Neural crest cell (in vitro differentiated cells): Measurements from ENCODE around the gene CPNE7. TPM values are rescaled to one million over a fixed set of nuclear protein-coding genes. Genes with fewer than 3 reads are reported as not detected.

Experiments
- DNase-seq: peaks from one replicate; pipeline ENCODE4 v3.0.0; 2021; ENCODE audit warnings: low read depth, mixed read lengths, low spot score
- H3K27ac Mint-ChIP-seq: one replicate; pipeline ENCODE4 v1.8.0; 2021; ENCODE audit warnings: mild to moderate bottlenecking, mixed read lengths; ENCODE audit not compliant: unreplicated experiment
- H3K27me3 Mint-ChIP-seq: 2 replicates; pipeline ENCODE4 v1.8.0; 2021; ENCODE audit warnings: low read depth, mild to moderate bottlenecking, mixed read lengths
- H3K36me3 Mint-ChIP-seq: 2 replicates; pipeline ENCODE4 v1.8.0; 2021; ENCODE audit warnings: low read depth, mild to moderate bottlenecking, mixed read lengths
- H3K4me1 Mint-ChIP-seq: 2 replicates; pipeline ENCODE4 v1.8.0; 2021; ENCODE audit warnings: mixed read lengths
- H3K4me3 Mint-ChIP-seq: one replicate; pipeline ENCODE4 v1.8.0; 2021; ENCODE audit warnings: mild to moderate bottlenecking, mixed read lengths
- H3K9me3 Mint-ChIP-seq: 2 replicates; pipeline ENCODE4 v1.8.0; 2021; ENCODE audit warnings: mixed read lengths
- long read RNA-seq: library from polyadenylated mRNA; unstranded; transcript quantifications from one replicate; pipeline ENCODE4 v2.0.0, GENCODE V29; 2020
- total RNA-seq: library from RNA; stranded (reverse); gene quantifications from 2 replicates; pipeline ENCODE4 v1.2.1, GENCODE V29; 2021
- TF ChIP-seq, protein P1 (sequence below): fragments of 200-600 bp; sonication (generic); conservative IDR thresholded peaks from 2 replicates; pipeline ENCODE4 v1.5.0; 2021; ENCODE audit warnings: antibody characterized with exemption, mild to moderate bottlenecking

Gene CPNE7
- 2.7 and 3.1 TPM in 2 replicates for total RNA-seq
- long read RNA-seq, result 0 reads

GRCh38 chr16:89575247-89576152 lies at the start of gene CPNE7:
CPNE7 (plus strand) TSS chr16:89575758; CDS start chr16:89575898, 140 bp downstream.
- H3K27ac Mint-ChIP-seq, result no peak within 1 kb of the TSS
- H3K36me3 Mint-ChIP-seq, result no peaks in the 10 kb centered on the region
- H3K27me3 Mint-ChIP-seq, result peaks cover 48% of the 10 kb centered on the region
- no peaks in the 10 kb centered on the region for H3K4me1 Mint-ChIP-seq
- DNase-seq, result no peak
- H3K9me3 Mint-ChIP-seq, result no peaks in the 10 kb centered on the region
- TF ChIP-seq, protein P1, sequence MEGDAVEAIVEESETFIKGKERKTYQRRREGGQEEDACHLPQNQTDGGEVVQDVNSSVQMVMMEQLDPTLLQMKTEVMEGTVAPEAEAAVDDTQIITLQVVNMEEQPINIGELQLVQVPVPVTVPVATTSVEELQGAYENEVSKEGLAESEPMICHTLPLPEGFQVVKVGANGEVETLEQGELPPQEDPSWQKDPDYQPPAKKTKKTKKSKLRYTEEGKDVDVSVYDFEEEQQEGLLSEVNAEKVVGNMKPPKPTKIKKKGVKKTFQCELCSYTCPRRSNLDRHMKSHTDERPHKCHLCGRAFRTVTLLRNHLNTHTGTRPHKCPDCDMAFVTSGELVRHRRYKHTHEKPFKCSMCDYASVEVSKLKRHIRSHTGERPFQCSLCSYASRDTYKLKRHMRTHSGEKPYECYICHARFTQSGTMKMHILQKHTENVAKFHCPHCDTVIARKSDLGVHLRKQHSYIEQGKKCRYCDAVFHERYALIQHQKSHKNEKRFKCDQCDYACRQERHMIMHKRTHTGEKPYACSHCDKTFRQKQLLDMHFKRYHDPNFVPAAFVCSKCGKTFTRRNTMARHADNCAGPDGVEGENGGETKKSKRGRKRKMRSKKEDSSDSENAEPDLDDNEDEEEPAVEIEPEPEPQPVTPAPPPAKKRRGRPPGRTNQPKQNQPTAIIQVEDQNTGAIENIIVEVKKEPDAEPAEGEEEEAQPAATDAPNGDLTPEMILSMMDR, result no peak
- peak within 1 kb of the TSS; percentile 44 for H3K4me3 Mint-ChIP-seq

GRCh38 chr16:89529097-89529496 lies 46.5 kb upstream of the CPNE7 start:
- Mint-ChIP-seq H3K27ac (no peak overlapping the region), H3K9me3 (no peaks in the 10 kb centered on the region), H3K4me3 (no peak overlapping the region), H3K36me3 (peaks cover 2% of the 10 kb centered on the region), H3K4me1 (no peaks in the 10 kb centered on the region), H3K27me3 (no peaks in the 10 kb centered on the region)
- TF ChIP-seq, protein P1, result no peak
- no peak for DNase-seq

DNA sequence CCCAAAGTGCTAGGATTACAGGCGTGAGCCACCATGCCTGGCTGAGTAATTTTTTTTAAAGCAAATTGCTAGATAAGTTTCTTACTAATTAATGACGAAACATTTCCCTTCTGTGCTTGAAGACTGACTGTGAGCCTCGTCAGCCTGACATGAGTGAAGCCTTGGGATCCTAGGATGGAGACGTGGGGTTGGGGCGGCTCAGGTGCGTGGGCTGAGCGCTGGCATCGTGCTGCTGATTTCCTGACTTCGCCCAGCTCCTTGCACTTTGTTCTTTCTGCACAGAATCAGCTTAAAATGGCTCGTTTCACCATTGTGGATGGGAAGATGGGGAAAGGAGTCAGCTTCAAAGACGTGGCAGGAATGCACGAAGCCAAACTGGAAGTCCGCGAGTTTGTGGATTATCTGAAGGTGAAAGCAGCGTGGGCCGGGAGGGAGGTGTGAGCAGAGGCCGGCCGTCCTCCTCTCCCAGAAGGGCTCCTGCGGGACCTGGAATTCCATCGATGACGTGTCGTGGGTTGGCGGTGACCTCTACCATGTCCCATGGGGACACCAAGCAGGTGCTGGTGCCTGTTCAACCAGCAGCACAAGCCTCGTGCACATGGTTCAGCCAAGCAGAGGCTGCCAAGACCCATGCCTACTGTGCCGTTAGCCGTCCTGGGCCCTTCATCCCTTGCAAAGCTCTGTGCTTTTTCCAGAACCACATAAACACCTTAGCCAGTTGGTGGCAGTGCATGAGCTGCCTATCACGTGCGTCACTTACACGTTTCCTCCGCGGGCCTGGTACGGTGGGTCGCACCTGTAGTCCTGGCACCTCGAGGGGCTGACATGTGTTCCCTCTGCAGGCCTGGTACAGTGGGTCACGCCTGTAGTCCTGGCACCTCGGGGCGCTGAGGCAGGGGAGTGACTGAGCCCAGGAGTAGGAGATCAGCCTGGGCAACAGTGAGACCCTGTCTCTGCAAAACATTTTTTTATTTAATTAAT lies 44.9 kb upstream of the CPNE7 start:
- no peak overlapping the region for H3K4me3 Mint-ChIP-seq
- no peaks in the 10 kb centered on the region for H3K27me3 Mint-ChIP-seq
- H3K4me1 Mint-ChIP-seq, result no peaks in the 10 kb centered on the region
- H3K27ac Mint-ChIP-seq, result no peak overlapping the region
- no peaks in the 10 kb centered on the region for H3K9me3 Mint-ChIP-seq
- TF ChIP-seq, protein P1, result no peak
- no peak for DNase-seq
- H3K36me3 Mint-ChIP-seq, result peaks cover 11% of the 10 kb centered on the region

DNA sequence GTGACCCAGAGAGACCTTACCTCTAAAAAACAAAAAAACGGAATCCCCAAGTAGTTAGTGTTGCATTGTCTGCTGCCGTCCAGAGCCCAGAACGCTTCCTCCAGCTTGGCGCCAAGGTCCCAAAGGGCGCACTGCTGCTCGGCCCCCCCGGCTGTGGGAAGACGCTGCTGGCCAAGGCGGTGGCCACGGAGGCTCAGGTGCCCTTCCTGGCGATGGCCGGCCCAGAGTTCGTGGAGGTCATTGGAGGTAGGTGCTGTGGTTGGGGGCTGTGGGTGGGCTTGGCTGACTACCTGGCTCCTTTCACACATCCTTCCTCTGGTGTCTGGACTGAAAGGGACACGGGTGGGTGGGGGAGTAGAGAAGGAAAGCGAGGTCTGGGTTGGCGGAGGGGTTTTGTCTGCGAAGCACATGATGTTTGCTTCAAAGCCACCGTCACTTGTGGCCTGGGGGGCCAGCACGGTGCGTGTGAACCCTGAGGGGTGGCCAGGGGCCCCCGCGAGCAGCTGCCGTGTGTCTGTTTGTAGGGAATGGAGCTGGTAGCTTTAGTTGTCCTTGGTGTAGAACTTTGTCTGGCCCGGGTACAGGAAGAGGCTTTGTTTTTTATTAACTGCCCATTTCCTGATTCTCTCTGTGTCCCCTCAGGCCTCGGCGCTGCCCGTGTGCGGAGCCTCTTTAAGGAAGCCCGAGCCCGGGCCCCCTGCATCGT lies 43.6 kb upstream of the CPNE7 start:
- DNase-seq, result no peak
- Mint-ChIP-seq H3K27ac (no peak overlapping the region), H3K4me3 (no peak overlapping the region), H3K9me3 (no peaks in the 10 kb centered on the region), H3K27me3 (no peaks in the 10 kb centered on the region), H3K4me1 (peaks cover 4% of the 10 kb centered on the region), H3K36me3 (peaks cover 13% of the 10 kb centered on the region)
- TF ChIP-seq, protein P1, result no peak

- H3K4me1 Mint-ChIP-seq, result peaks cover 4% of the 10 kb centered on the region
- H3K27me3 Mint-ChIP-seq, result no peaks in the 10 kb centered on the region
- peaks cover 14% of the 10 kb centered on the region for H3K36me3 Mint-ChIP-seq
- no peak overlapping the region for H3K4me3 Mint-ChIP-seq
- DNase-seq, result no peak
- H3K9me3 Mint-ChIP-seq, result no peaks in the 10 kb centered on the region
- no peak overlapping the region for H3K27ac Mint-ChIP-seq
- TF ChIP-seq, protein P1, result no peak
Measured at GRCh38 chr16:89534252-89534756, 41.3 kb upstream of the CPNE7 start.
